Upper lobe of right lung (tissue), 1 donor: ENCODE data around the gene KCNJ6. TPM values are rescaled to one million over a fixed set of nuclear protein-coding genes. Genes with fewer than 3 reads are reported as not detected.

Experiments used
- ATAC-seq: fragments of 200-7000 bp; cut with Tn5 transposase; one replicate; pipeline ENCODE4 v1.9.1; 2020; ENCODE audit warnings: mild to moderate bottlenecking, moderate library complexity
- DNase-seq: peaks from one replicate; pipeline ENCODE4 v3.0.0-alpha.2; 2020
- H3K27ac ChIP-seq: fragments of 200-600 bp; one replicate; pipeline ENCODE4 v1.8.0; 2022
- H3K27me3 ChIP-seq: fragments of 200-600 bp; one replicate; pipeline ENCODE4 v1.8.0; 2022; ENCODE audit warnings: mild to moderate bottlenecking
- H3K36me3 ChIP-seq: fragments of 200-600 bp; one replicate; pipeline ENCODE4 v1.8.0; 2022
- H3K4me1 ChIP-seq: fragments of 200-600 bp; one replicate; pipeline ENCODE4 v1.8.0; 2022
- H3K4me3 ChIP-seq: fragments of 200-600 bp; one replicate; pipeline ENCODE4 v1.8.0; 2022; ENCODE audit warnings: mild to moderate bottlenecking
- H3K9me3 ChIP-seq: fragments of 200-600 bp; one replicate; pipeline ENCODE4 v1.8.0; 2022
- CTCF ChIP-seq: fragments of 200-600 bp; IDR thresholded peaks from one replicate; pipeline ENCODE4 v1.8.0; 2022; ENCODE audit warnings: antibody characterized with exemption
- intact Hi-C: fragments of 100-400 bp; cut with DNase I; formaldehyde crosslinking; loops from one replicate; pipeline ENCODE4 v1.11.0; 2022
- total RNA-seq: library from RNA; stranded (reverse); fragmentation: NEBNext Ultra II Directional; extraction: Animal tissue kit (Norgen Biotek cat#: 25700); gene quantifications from one replicate; pipeline ENCODE4 v1.2.1, GENCODE V29; 2021
- donor health status: DM: no; HTN: yes; CAD: no; lungs with severe emphysema.

The KCNJ6 gene
- total RNA-seq, 1 donor from 2014 or later: 0.06 TPM

GRCh38 chr21:37796011-37796410 lies 120.2 kb downstream of the KCNJ6 start:
- no peak for TF ChIP-seq CTCF
- intact Hi-C loops: no loop called here
- no peak overlapping the region for H3K27ac ChIP-seq
- no peak for ATAC-seq
- no peaks in the 10 kb centered on the region for H3K9me3 ChIP-seq
- H3K4me1 ChIP-seq: no peaks in the 10 kb centered on the region
- no peaks in the 10 kb centered on the region for H3K36me3 ChIP-seq
- H3K4me3 ChIP-seq: no peak overlapping the region
- DNase-seq: no peak
- H3K27me3 ChIP-seq: no peaks in the 10 kb centered on the region

GRCh38 chr21:37793660-37794059 lies 122.6 kb downstream of the KCNJ6 start:
- intact Hi-C loops: no loop called here
- no peaks in the 10 kb centered on the region for H3K27me3 ChIP-seq
- H3K4me3 ChIP-seq: no peak overlapping the region
- no peaks in the 10 kb centered on the region for H3K36me3 ChIP-seq
- no peaks in the 10 kb centered on the region for H3K4me1 ChIP-seq
- no peaks in the 10 kb centered on the region for H3K9me3 ChIP-seq
- TF ChIP-seq CTCF: no peak
- DNase-seq: no peak
- ATAC-seq: no peak
- H3K27ac ChIP-seq: no peak overlapping the region

- ATAC-seq (no peak), DNase-seq (no peak)
- no peaks in the 10 kb centered on the region for H3K36me3 ChIP-seq
- H3K27me3 ChIP-seq: no peaks in the 10 kb centered on the region
- TF ChIP-seq CTCF: no peak
- no peaks in the 10 kb centered on the region for H3K9me3 ChIP-seq
- intact Hi-C loops: no loop called here
- no peak overlapping the region for H3K4me3 ChIP-seq
- H3K27ac ChIP-seq: no peak overlapping the region
- H3K4me1 ChIP-seq: no peaks in the 10 kb centered on the region
These were observed 124.2 kb downstream of the KCNJ6 start for GRCh38 chr21:37792046-37792445.

- Histone ChIP-seq H3K4me3 (no peak overlapping the region), H3K36me3 (no peaks in the 10 kb centered on the region), H3K27ac (no peak overlapping the region), H3K9me3 (no peaks in the 10 kb centered on the region), H3K4me1 (no peaks in the 10 kb centered on the region), H3K27me3 (no peaks in the 10 kb centered on the region)
- no peak for TF ChIP-seq CTCF
- no peak for ATAC-seq
- intact Hi-C loops: no loop called here
- no peak for DNase-seq
These were observed 125.4 kb downstream of the KCNJ6 start for GRCh38 chr21:37790905-37791304.

GRCh38 chr21:37788503-37788902 lies 127.8 kb downstream of the KCNJ6 start:
- ATAC-seq (no peak), DNase-seq (no peak)
- no peak for TF ChIP-seq CTCF
- Histone ChIP-seq H3K36me3 (no peaks in the 10 kb centered on the region), H3K4me1 (no peaks in the 10 kb centered on the region), H3K9me3 (no peaks in the 10 kb centered on the region), H3K27ac (no peak overlapping the region), H3K27me3 (no peaks in the 10 kb centered on the region), H3K4me3 (no peak overlapping the region)
- intact Hi-C loops: no loop called here

GRCh38 chr21:37787456-37787855 lies 128.8 kb downstream of the KCNJ6 start:
- ATAC-seq: no peak
- no peak overlapping the region for H3K27ac ChIP-seq
- H3K4me3 ChIP-seq: no peak overlapping the region
- H3K36me3 ChIP-seq: no peaks in the 10 kb centered on the region
- no peak for TF ChIP-seq CTCF
- H3K4me1 ChIP-seq: no peaks in the 10 kb centered on the region
- intact Hi-C loops: no loop called here
- no peak for DNase-seq
- H3K9me3 ChIP-seq: no peaks in the 10 kb centered on the region
- H3K27me3 ChIP-seq: no peaks in the 10 kb centered on the region
